ENCODE measurements around the gene TOP2A. TPM values are rescaled to one million over a fixed set of nuclear protein-coding genes. Genes with fewer than 3 reads are reported as not detected.
A peak's percentile ranks its signal among the peaks of the same experiment; 100 is the strongest.

TOP2A gene
- total RNA-seq, 4 donors from 2014 or later = 0.40 to 4.3 (median 0.79) TPM

DNA sequence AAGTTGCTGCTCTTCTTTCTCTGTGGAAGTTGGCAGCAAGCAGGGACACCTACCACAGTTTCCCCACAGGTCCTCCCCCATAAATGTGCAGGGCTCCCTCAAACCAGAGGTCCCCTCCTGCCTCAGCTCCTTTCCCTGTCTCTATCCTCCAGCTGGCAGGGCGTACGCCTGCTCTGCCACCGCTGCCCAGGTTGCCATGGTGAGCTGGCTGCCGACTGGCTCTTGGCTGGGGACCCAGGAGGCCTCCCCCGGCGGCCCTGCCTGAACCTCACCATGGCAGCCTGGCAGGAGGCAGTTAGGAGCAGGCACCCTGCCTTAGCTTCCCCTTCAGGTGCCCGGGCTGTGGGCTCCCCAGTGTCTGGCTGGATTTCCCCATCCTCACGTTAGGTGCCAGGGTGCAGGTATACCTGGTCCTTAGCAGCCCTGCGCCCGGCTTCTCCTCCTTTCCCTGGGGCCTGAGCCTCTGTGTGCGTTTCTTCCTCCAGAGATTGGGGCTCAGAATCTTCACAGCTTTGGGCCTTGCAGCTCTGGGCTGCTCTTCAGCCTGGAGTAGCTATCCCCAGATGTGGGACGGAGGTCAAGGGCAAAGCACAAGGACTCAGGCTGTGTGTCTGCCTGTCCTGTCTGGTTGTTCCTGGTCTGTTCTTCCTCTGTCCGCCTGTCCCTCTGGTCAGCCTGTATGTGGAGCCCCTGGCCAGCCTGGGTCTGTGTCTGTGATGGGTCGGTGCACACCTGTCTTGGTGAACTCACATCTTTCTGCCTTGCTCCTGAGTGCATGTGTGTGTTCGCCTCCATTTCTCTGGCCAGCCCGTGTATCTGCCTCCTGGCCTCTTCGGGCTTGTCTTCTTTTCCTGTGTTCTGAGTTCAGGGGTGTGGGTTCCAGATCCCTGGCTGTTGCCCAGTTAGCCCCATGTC lies 68.9 kb downstream of the TOP2A start:
- peak; percentile 46 for ATAC-seq
- Histone ChIP-seq H3K4me3 (peak overlapping the region in 1 of 2 donors; percentile 90), H3K27me3 (no peaks in the 10 kb centered on the region), H3K36me3 (peaks cover 0 to 55% of the 10 kb centered on the region in 2 donors), H3K9me3 (no peaks in the 10 kb centered on the region), H3K27ac (peak overlapping the region in 3 of 4 donors; percentile 95 to 99 (median 97)), H3K4me1 (peaks cover 16 to 93% (median 59%) of the 10 kb centered on the region in 3 donors)
- WGBS, 2 donors (ENCODE audit: low coverage in 1 of 2) = 20% methylated on average over 1 of the region's 17 CpGs; no CpG with 5 or more reads in 1 of the 2 donors
- peak; percentile 49 for TF ChIP-seq POLR2AphosphoS5 (IDR thresholded peaks at IDR 0.05)
- TF ChIP-seq, protein P1, sequence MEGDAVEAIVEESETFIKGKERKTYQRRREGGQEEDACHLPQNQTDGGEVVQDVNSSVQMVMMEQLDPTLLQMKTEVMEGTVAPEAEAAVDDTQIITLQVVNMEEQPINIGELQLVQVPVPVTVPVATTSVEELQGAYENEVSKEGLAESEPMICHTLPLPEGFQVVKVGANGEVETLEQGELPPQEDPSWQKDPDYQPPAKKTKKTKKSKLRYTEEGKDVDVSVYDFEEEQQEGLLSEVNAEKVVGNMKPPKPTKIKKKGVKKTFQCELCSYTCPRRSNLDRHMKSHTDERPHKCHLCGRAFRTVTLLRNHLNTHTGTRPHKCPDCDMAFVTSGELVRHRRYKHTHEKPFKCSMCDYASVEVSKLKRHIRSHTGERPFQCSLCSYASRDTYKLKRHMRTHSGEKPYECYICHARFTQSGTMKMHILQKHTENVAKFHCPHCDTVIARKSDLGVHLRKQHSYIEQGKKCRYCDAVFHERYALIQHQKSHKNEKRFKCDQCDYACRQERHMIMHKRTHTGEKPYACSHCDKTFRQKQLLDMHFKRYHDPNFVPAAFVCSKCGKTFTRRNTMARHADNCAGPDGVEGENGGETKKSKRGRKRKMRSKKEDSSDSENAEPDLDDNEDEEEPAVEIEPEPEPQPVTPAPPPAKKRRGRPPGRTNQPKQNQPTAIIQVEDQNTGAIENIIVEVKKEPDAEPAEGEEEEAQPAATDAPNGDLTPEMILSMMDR (IDR thresholded peaks at IDR 0.05) = no peak

- H3K27ac ChIP-seq = peak overlapping the region in 3 of 4 donors; percentile 95 to 99 (median 97)
- peaks cover 16 to 95% (median 59%) of the 10 kb centered on the region in 3 donors for H3K4me1 ChIP-seq
- H3K27me3 ChIP-seq = no peaks in the 10 kb centered on the region
- peak overlapping the region in 1 of 2 donors; percentile 90 for H3K4me3 ChIP-seq
- ATAC-seq = no peak
- H3K36me3 ChIP-seq = peaks cover 0 to 48% of the 10 kb centered on the region in 2 donors
- 42 to 49% methylated on average over 3 to 4 of the region's 5 CpGs for WGBS, 2 donors (ENCODE audit: low coverage in 1 of 2)
- TF ChIP-seq EP300 (IDR thresholded peaks at IDR 0.05) (no peak), POLR2A (IDR thresholded peaks at IDR 0.05) (no peak), POLR2AphosphoS5 (IDR thresholded peaks at IDR 0.05) (no peak)
- TF ChIP-seq, protein P1 (IDR thresholded peaks at IDR 0.05) = no peak
- no peaks in the 10 kb centered on the region for H3K9me3 ChIP-seq
These were observed 69.6 kb downstream of the TOP2A start for GRCh38 chr17:40348136-40348504.

DNA sequence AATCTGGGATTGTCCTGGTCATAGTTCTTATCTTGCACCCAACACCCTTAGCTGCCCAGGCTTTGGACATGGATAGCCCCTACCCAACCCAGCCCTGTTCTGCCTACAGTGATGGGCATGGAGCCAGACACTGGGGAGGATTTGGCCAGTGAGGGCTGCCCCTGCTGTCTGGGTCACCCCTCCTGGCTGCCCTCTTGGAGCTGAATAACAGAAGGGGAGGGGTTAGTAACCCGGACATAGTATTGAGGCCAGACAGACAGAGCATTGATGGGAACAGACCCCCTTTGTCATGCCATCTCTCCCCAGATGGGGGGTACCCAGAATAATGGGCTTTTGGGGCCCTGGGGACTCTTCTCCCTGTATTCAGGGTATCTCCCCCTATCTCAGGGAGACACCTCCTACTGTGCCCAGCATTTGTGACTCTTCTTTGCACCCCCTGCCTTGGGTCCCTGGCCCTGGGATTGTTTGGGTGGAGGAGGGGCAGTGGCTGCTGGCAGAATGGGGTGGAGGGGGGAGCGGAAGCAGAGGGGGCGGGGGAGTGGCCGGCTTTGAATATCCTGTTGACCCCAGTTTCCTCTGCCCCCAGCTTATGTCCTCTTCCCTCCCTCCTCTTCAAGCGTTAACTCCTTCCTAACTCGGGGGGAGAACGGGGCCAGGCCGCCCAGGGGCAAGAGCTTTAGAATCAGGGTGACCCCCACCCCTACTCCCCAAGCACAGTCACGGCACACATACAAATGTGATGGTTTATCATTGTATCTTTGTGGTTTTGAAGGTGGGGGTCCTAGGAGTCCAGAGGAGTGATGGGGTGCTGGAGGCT lies 70.2 kb downstream of the TOP2A start:
- 29% methylated on average over 7 of the region's 9 CpGs; no CpG with 5 or more reads in 1 of the 2 donors for WGBS, 2 donors (ENCODE audit: low coverage in 1 of 2)
- ATAC-seq = no peak

DNA sequence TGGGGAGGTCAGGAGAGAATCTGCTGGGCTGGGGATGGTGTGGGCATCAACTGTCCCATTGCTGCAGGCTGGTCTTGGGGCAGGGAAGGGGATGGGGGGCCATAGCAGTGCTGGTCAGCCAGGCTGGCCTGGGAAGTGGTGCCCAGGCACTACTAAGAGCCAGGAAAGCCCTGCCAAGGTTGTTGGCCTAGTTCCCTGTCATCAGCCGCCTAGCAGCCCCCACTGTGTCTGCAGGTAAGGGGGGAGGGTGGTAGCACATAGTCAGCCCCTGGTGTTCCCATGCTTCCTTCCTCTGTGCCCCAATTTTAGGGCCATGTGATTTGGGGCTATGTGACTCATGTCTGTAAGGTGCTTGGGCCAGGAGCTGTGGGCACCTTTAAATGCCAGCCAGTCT lies 70.9 kb downstream of the TOP2A start:
- no peak for ATAC-seq
- H3K4me1 ChIP-seq = peaks cover 16 to 94% (median 59%) of the 10 kb centered on the region in 3 donors

More for the DNA sequence above, 70.2 kb downstream of the TOP2A start:
- TF ChIP-seq EP300 (IDR thresholded peaks at IDR 0.05) (no peak), POLR2AphosphoS5 (IDR thresholded peaks at IDR 0.05) (no peak), POLR2A (IDR thresholded peaks at IDR 0.05) (no peak)
- TF ChIP-seq, protein P1 (IDR thresholded peaks at IDR 0.05) = no peak
- H3K4me1 ChIP-seq = peaks cover 16 to 100% (median 59%) of the 10 kb centered on the region in 3 donors
- H3K9me3 ChIP-seq = no peaks in the 10 kb centered on the region
- peaks cover 0 to 43% of the 10 kb centered on the region in 2 donors for H3K36me3 ChIP-seq
- H3K27me3 ChIP-seq = no peaks in the 10 kb centered on the region
- peak overlapping the region in 1 of 2 donors; percentile 90 for H3K4me3 ChIP-seq
- H3K27ac ChIP-seq = peak overlapping the region in 3 of 4 donors; percentile 95 to 99 (median 97)

More for the DNA sequence above, 70.9 kb downstream of the TOP2A start:
- H3K27ac ChIP-seq = peak overlapping the region in 3 of 4 donors; percentile 95 to 99 (median 97)
- no CpG with 5 or more reads among the region's 1 CpG for WGBS, 2 donors (ENCODE audit: low coverage in 1 of 2)
- H3K4me3 ChIP-seq = peak overlapping the region in 1 of 2 donors; percentile 90
- peaks cover 0 to 35% of the 10 kb centered on the region in 2 donors for H3K36me3 ChIP-seq
- no peak for TF ChIP-seq POLR2AphosphoS5 (IDR thresholded peaks at IDR 0.05)
- TF ChIP-seq POLR2A (IDR thresholded peaks at IDR 0.05) = no peak
- TF ChIP-seq EP300 (IDR thresholded peaks at IDR 0.05) = no peak
- TF ChIP-seq, protein P1 (IDR thresholded peaks at IDR 0.05) = no peak
- no peaks in the 10 kb centered on the region for H3K9me3 ChIP-seq
- no peaks in the 10 kb centered on the region for H3K27me3 ChIP-seq

Measured in gastroesophageal sphincter (tissue), 4 donors.